PC-9 (cell line): ENCODE measurements around the gene SEMA6B. TPM values are rescaled to one million over a fixed set of nuclear protein-coding genes. Genes with fewer than 3 reads are reported as not detected.

Source experiments
- BruUV-seq: library from RNA; stranded (reverse); fragments of 400-500 nt; replicated peaks from 2 replicates; lab custom pipeline; 2021; lab: Mats Ljungman, UMichigan
- CTCF ChIA-PET: fragments of 300-600 bp; sonication (Branson Sonifier 250); formaldehyde crosslinking; loops from one replicate; lab custom pipeline; 2022; ENCODE audit warnings: antibody characterized with exemption; lab: Charles Lee
- POLR2A ChIA-PET: fragments of 300-600 bp; sonication (Branson Sonifier 250); formaldehyde crosslinking; loops from one replicate; lab custom pipeline; 2022; ENCODE audit warnings: antibody characterized with exemption; ENCODE audit not compliant: unreplicated experiment; lab: Charles Lee
- DNase-seq, 2 experiments: peaks; one replicate each; pipeline versions ENCODE4 v3.0.0 to v3.0.0-alpha.2; 2015 to 2022; ENCODE audit warnings: mixed read lengths in 1 of 2
- H2AFZ ChIP-seq: fragments of 200-600 bp; sonication (generic); 2 replicates; pipeline ENCODE4 v1.8.1; 2017; ENCODE audit warnings: antibody characterized with exemption
- H3F3A ChIP-seq: fragments of 200-600 bp; sonication (generic); 2 replicates; pipeline ENCODE4 v1.8.1; 2017; ENCODE audit warnings: antibody characterized with exemption, mild to moderate bottlenecking, low read depth; ENCODE audit not compliant: insufficient read depth
- H3K27ac ChIP-seq: fragments of 200-600 bp; sonication (generic); 2 replicates; pipeline ENCODE4 v1.6.1; 2016; ENCODE audit warnings: mixed run types
- H3K27me3 ChIP-seq: fragments of 200-600 bp; sonication (generic); 2 replicates; pipeline ENCODE4 v1.6.1; 2016; ENCODE audit warnings: low read depth, mixed run types; ENCODE audit not compliant: insufficient read depth
- H3K36me3 ChIP-seq: fragments of 200-600 bp; sonication (generic); 2 replicates; pipeline ENCODE4 v1.6.1; 2016; ENCODE audit warnings: low read depth, mixed run types
- H3K4me1 ChIP-seq: fragments of 200-600 bp; sonication (generic); replicated peaks from 2 replicates; pipeline ENCODE4 v1.6.1; 2016; ENCODE audit warnings: mixed run types; ENCODE audit not compliant: insufficient read depth
- H3K4me2 ChIP-seq: fragments of 200-600 bp; sonication (generic); 2 replicates; pipeline ENCODE4 v1.6.1; 2017; ENCODE audit warnings: mixed run types
- H3K4me3 ChIP-seq: fragments of 200-600 bp; sonication (generic); 2 replicates; pipeline ENCODE4 v1.6.1; 2016; ENCODE audit warnings: mixed run types
- H3K79me2 ChIP-seq: fragments of 200-600 bp; sonication (generic); 2 replicates; pipeline ENCODE4 v1.6.1; 2017; ENCODE audit warnings: low read depth, mixed run types
- H3K9me2 ChIP-seq: fragments of 200-600 bp; sonication (generic); 2 replicates; pipeline ENCODE4 v1.8.1; 2017; ENCODE audit warnings: mild to moderate bottlenecking; ENCODE audit not compliant: insufficient read depth
- H3K9me3 ChIP-seq: fragments of 200-600 bp; sonication (generic); 2 replicates; pipeline ENCODE4 v1.8.1; 2016; ENCODE audit warnings: low read depth; ENCODE audit not compliant: insufficient read depth
- H4K20me1 ChIP-seq: fragments of 200-600 bp; sonication (generic); 2 replicates; pipeline ENCODE4 v1.8.1; 2017; ENCODE audit not compliant: insufficient read depth
- CTCF ChIP-seq: fragments of 200-600 bp; sonication (generic); conservative IDR thresholded peaks from 2 replicates; pipeline ENCODE4 v1.6.1; 2017; ENCODE audit warnings: mixed run types, antibody characterized with exemption, mild to moderate bottlenecking, moderate library complexity
- EZH2 ChIP-seq: fragments of 200-600 bp; sonication (generic); IDR thresholded peaks from 2 replicates; pipeline ENCODE4 v1.8.0; 2017; ENCODE audit warnings: antibody characterized with exemption, low read depth
- intact Hi-C: fragments of 100-400 bp; cut with micrococcal nuclease; formaldehyde crosslinking; loops from one replicate; pipeline ENCODE4 v1.10.0; 2022; ENCODE audit not compliant: unreplicated experiment
- total RNA-seq: library from RNA; stranded (reverse); gene quantifications from 2 replicates; pipeline ENCODE4 v1.2.3, GENCODE V29; 2021

Gene SEMA6B
- total RNA-seq, 1 experiment from 2014 or later = 3.3 TPM

GRCh38 chr19:4493929-4494690 is 65.4 kb downstream of the SEMA6B start:
- Histone ChIP-seq H2AFZ (no peak overlapping the region), H3K36me3 (no peaks in the 10 kb centered on the region; the same call in 1 of the 2 replicates), H3K27me3 (no peaks in the 10 kb centered on the region)

GRCh38 chr19:4493104-4493928 is 66.2 kb downstream of the SEMA6B start:
- BruUV-seq = no TSS peak
- H3K79me2 ChIP-seq = no peaks in the 10 kb centered on the region
- H3F3A ChIP-seq = no peaks in the 10 kb centered on the region
- H3K4me1 ChIP-seq = no peaks in the 10 kb centered on the region
- POLR2A ChIA-PET = no interaction called here
- no peak for DNase-seq
- no peak overlapping the region for H3K4me2 ChIP-seq
- H4K20me1 ChIP-seq = no peaks in the 10 kb centered on the region
- H2AFZ ChIP-seq = no peak overlapping the region
- CTCF ChIA-PET = no interaction called here
- intact Hi-C loops = no loop called here
- H3K4me3 ChIP-seq = no peak overlapping the region
- no peaks in the 10 kb centered on the region for H3K9me3 ChIP-seq
- no peaks in the 10 kb centered on the region for H3K27me3 ChIP-seq
- H3K36me3 ChIP-seq = no peaks in the 10 kb centered on the region; the same call in 1 of the 2 replicates
- H3K27ac ChIP-seq = no peak overlapping the region
- TF ChIP-seq EZH2 (no peak), CTCF (no peak)
- no peaks in the 10 kb centered on the region for H3K9me2 ChIP-seq

More at GRCh38 chr19:4493929-4494690, 65.4 kb downstream of the SEMA6B start:
- Histone ChIP-seq H3F3A (no peaks in the 10 kb centered on the region), H3K4me1 (no peaks in the 10 kb centered on the region), H3K79me2 (no peaks in the 10 kb centered on the region), H3K9me3 (no peaks in the 10 kb centered on the region), H3K4me3 (no peak overlapping the region), H3K27ac (no peak overlapping the region), H4K20me1 (no peaks in the 10 kb centered on the region), H3K9me2 (no peaks in the 10 kb centered on the region), H3K4me2 (no peak overlapping the region)
- BruUV-seq = TSS peak; percentile 17
- DNase-seq = no peak
- ChIA-PET POLR2A (no interaction called here), CTCF (no interaction called here)
- TF ChIP-seq EZH2 (no peak), CTCF (no peak)
- intact Hi-C loops = no loop called here

Other genes starting within 250 kb of the SEMA6B start
- gene STAP2, start 220.9 kb downstream of the SEMA6B start, total RNA-seq = 26.9 and 29.8 TPM in 2 replicates
- gene MPND, start 216.1 kb downstream of the SEMA6B start, total RNA-seq = 12.6 and 19.1 TPM in 2 replicates
- 45.8 and 49.2 TPM in 2 replicates for gene SH3GL1, start 159.1 kb downstream of the SEMA6B start, total RNA-seq
- gene CHAF1A, start 157.0 kb downstream of the SEMA6B start, total RNA-seq = 24.3 and 30.0 TPM in 2 replicates
- 79.4 and 94.7 TPM in 2 replicates for gene UBXN6, start 101.9 kb downstream of the SEMA6B start, total RNA-seq
- gene HDGFL2, start 87.4 kb downstream of the SEMA6B start, total RNA-seq = 50.8 and 60.2 TPM in 2 replicates
- 1.6 and 1.8 TPM in 2 replicates for gene PLIN4, start 41.2 kb downstream of the SEMA6B start, total RNA-seq
- 4.3 and 4.4 TPM in 2 replicates for gene PLIN5, start 24.5 kb downstream of the SEMA6B start, total RNA-seq
- gene LRG1, start 19.6 kb downstream of the SEMA6B start, total RNA-seq = 22.0 and 25.6 TPM in 2 replicates
- 17.8 and 18.6 TPM in 2 replicates for gene TNFAIP8L1, start 79.8 kb upstream of the SEMA6B start, total RNA-seq
- gene MYDGF, start 110.7 kb upstream of the SEMA6B start, total RNA-seq = 60.1 and 76.3 TPM in 2 replicates
- 83.3 and 85.3 TPM in 2 replicates for gene DPP9, start 164.2 kb upstream of the SEMA6B start, total RNA-seq
- gene FEM1A, start 232.1 kb upstream of the SEMA6B start, total RNA-seq = 6.5 and 7.0 TPM in 2 replicates